Peyer's patch (tissue), 4 donors: ENCODE results near the gene NTN5. TPM values are rescaled to one million over a fixed set of nuclear protein-coding genes. Genes with fewer than 3 reads are reported as not detected.

ENCODE experiments used
- DNase-seq, 3 donors: peaks; one replicate each; pipeline ENCODE4 v3.0.0-alpha.2; 2017 to 2019
- H3K27ac ChIP-seq, 4 donors: fragments of 200-600 bp; sonication (generic); one replicate each; pipeline ENCODE4 v1.5.1; 2016 to 2019
- H3K27me3 ChIP-seq, 2 donors: fragments of 200-600 bp; sonication (generic); one replicate each; pipeline ENCODE4 v1.5.1; 2019
- H3K36me3 ChIP-seq, 3 donors: fragments of 200-600 bp; sonication (generic); one replicate each; pipeline ENCODE4 v1.5.1; 2016 to 2019
- H3K4me1 ChIP-seq, 4 donors: fragments of 200-600 bp; sonication (generic); one replicate each; pipeline ENCODE4 v1.5.1; 2016 to 2019
- H3K4me3 ChIP-seq, 4 donors: fragments of 200-600 bp; sonication (generic); 1 replicate in 3 of 4; 2 replicates in 1 of 4; pipeline ENCODE4 v1.5.1; 2016 to 2019; ENCODE audit warnings: mild to moderate bottlenecking in 1 of 4
- H3K9me3 ChIP-seq, 4 donors: fragments of 200-600 bp; sonication (generic); one replicate each; pipeline ENCODE4 v1.5.1; 2016 to 2019; ENCODE audit warnings: mild to moderate bottlenecking in 1 of 4
- POLR2A ChIP-seq, 2 donors: fragments of 450-650 bp; IDR thresholded peaks; one replicate each; pipeline ENCODE4 v1.5.1; 2017; ENCODE audit warnings: antibody characterized with exemption in 2 of 2, mild to moderate bottlenecking in 2 of 2, moderate library complexity in 2 of 2
- total RNA-seq, 4 donors: library from RNA; depleted of rRNA; stranded (reverse); fragments of >200 nt; gene quantifications; one replicate each; pipeline ENCODE4 v1.1.0, GENCODE V29; 2016
- TF ChIP-seq, protein P1 (sequence below), 6 experiments: fragments of 450-650 bp in 4 of 6; fragments of 200-600 bp in 2 of 6; sonication (generic) in 1 of 6; IDR thresholded peaks; one replicate each; pipeline ENCODE4 v1.5.1; 2017 to 2019; ENCODE audit warnings: antibody characterized with exemption in 6 of 6, mild to moderate bottlenecking in 3 of 6, moderate library complexity in 1 of 6

Gene NTN5, protein sequence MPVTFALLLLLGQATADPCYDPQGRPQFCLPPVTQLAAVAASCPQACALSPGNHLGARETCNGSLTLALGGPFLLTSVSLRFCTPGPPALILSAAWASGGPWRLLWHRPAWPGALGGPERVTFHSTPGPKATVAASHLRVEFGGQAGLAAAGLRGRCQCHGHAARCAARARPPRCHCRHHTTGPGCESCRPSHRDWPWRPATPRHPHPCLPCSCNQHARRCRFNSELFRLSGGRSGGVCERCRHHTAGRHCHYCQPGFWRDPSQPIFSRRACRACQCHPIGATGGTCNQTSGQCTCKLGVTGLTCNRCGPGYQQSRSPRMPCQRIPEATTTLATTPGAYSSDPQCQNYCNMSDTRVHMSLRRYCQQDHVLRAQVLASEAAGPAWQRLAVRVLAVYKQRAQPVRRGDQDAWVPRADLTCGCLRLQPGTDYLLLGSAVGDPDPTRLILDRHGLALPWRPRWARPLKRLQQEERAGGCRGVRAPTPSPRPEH
- total RNA-seq: 1 to 10 TPM in 1 of 4 donors, not detected in 3; 6.8 TPM

DNA sequence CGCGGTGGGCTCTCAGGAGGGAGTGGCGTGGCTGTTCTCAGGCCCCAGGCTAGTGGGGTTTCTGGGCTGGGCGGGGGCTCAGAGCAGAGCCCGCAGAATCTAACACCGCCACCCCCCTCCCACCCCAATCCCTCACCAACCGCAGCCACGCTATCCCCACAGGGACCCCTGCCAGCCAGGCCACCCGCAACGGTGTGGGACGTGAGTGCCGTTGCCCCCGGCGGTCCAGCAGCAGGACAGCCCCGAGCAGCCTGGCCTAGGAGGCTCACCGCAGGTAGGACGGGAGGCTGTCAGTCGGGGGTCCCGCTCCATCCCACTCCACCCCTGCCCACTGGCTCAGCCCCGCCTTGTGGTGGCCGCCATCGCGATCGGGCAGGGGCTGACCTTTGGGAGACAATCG is at the start of gene NTN5:
NTN5 (minus strand) TSS at position 24 of the 400 bp plus-strand sequence. CDS start 2,031 bp downstream, outside the sequence.
- Histone ChIP-seq H3K9me3 (no peaks in the 10 kb centered on the region), H3K27ac (no peak within 1 kb of the TSS), H3K4me3 (no peak within 1 kb of the TSS), H3K4me1 (peaks cover 0 to 12% (median 0%) of the 10 kb centered on the region in 4 donors), H3K27me3 (no peaks in the 10 kb centered on the region), H3K36me3 (no peaks in the 10 kb centered on the region)
- TF ChIP-seq, protein P1, sequence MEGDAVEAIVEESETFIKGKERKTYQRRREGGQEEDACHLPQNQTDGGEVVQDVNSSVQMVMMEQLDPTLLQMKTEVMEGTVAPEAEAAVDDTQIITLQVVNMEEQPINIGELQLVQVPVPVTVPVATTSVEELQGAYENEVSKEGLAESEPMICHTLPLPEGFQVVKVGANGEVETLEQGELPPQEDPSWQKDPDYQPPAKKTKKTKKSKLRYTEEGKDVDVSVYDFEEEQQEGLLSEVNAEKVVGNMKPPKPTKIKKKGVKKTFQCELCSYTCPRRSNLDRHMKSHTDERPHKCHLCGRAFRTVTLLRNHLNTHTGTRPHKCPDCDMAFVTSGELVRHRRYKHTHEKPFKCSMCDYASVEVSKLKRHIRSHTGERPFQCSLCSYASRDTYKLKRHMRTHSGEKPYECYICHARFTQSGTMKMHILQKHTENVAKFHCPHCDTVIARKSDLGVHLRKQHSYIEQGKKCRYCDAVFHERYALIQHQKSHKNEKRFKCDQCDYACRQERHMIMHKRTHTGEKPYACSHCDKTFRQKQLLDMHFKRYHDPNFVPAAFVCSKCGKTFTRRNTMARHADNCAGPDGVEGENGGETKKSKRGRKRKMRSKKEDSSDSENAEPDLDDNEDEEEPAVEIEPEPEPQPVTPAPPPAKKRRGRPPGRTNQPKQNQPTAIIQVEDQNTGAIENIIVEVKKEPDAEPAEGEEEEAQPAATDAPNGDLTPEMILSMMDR (IDR thresholded peaks at IDR 0.05): no peak
- TF ChIP-seq POLR2A (IDR thresholded peaks at IDR 0.05): no peak
- DNase-seq: no peak

DNA sequence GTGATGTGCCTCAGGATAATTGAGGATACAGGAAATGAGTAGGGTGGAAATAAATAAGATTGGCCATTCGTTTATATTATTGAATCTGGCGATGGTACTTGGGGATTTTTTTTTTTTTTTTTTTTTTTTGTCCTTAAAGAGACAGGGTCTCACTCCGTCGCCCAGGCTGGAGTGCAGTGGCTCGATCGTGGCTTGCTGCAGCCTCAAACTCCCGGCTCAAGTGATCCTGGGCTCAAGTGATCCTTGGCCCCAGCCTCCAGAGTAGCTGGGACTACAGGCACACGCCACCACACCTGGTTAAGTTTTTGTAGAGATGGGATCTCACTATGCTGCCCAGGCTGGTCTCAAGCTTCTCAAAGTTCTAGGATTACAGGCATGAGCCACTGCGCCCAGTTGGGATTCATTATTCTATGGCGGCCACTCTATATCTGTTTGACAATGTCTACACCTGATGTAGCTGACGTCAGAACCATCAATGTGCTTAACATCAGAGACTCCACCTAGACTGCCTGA is 49.4 kb upstream of the NTN5 start:
- Histone ChIP-seq H3K36me3 (no peaks in the 10 kb centered on the region), H3K4me1 (peaks cover 0 to 16% (median 3%) of the 10 kb centered on the region in 4 donors), H3K27ac (no peak overlapping the region), H3K4me3 (no peak overlapping the region), H3K27me3 (no peaks in the 10 kb centered on the region), H3K9me3 (no peaks in the 10 kb centered on the region)
- no peak for DNase-seq
- TF ChIP-seq, protein P1 (IDR thresholded peaks at IDR 0.05): no peak

DNA sequence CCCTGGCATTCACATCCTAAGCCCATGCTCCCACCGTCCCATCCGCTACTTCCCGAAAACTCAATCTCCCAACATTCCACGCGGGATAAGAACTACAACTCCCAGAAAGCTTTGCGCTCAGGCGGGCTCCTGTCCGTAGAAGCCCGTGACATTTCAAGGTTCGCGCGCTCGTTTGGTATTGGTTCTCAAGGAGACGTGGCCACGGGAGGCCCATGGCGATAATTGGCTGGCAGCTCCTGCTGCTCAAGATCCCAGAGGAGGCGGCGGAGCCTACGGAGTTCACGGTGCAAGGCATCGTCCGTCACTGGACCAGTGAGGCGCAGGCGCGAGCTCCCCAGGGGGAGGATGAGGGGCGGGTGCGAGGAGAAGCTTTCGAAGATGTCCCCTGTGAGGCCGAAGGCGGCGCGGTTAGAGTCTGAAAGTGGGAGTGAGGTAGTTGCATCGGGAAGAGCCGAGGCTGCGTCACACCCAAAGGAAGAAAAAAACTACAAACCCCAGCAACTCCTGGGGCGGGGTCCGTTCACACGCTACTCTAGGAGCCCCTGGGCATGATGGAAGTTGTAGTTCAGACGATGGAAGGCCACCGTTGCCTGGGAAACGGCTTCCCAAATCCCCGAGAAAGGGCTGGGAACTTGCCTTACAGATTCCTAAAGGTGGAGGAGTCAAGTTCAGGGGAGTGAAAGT is 47.9 kb upstream of the NTN5 start:
- H3K27me3 ChIP-seq: no peaks in the 10 kb centered on the region

DNA sequence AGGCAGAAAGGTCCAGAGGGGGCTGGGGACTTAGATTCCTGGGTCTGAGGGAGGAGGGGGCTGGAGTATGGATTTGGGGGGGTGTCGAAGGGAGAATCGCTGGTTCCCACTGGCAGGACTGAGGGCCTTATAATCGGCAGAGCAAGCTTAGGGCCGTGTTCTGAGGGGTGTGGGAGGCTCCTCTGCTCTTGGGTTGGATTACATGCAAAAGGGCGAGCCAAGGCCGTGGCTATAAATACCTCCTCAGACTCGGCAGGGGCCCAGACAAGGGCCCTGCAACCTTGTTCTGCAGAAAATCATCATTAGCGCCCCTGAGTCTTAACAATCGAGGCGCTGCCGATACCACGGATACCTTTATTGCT is 47.4 kb upstream of the NTN5 start:
- peak overlapping the region in 3 of 4 donors; percentile 79 to 83 (median 80) for H3K27ac ChIP-seq
- H3K4me3 ChIP-seq: peak overlapping the region in 2 of 4 donors; percentile 46 to 56
- H3K27me3 ChIP-seq: no peaks in the 10 kb centered on the region
- H3K36me3 ChIP-seq: no peaks in the 10 kb centered on the region
- TF ChIP-seq, protein P1 (IDR thresholded peaks at IDR 0.05): no peak
- TF ChIP-seq POLR2A (IDR thresholded peaks at IDR 0.05): no peak
- peaks cover 0 to 33% (median 6%) of the 10 kb centered on the region in 4 donors for H3K4me1 ChIP-seq
- H3K9me3 ChIP-seq: no peaks in the 10 kb centered on the region
- DNase-seq: no peak

More for the DNA sequence above, 47.9 kb upstream of the NTN5 start:
- peak overlapping the region; percentile 75 to 83 (median 80) for H3K27ac ChIP-seq
- DNase-seq: peak; percentile 97 to 100 (median 98)
- TF ChIP-seq, protein P1 (IDR thresholded peaks at IDR 0.05): no peak
- TF ChIP-seq POLR2A (IDR thresholded peaks at IDR 0.05): no peak
- peak overlapping the region; percentile 46 to 61 (median 51) for H3K4me3 ChIP-seq
- peaks cover 0 to 31% (median 3%) of the 10 kb centered on the region in 4 donors for H3K4me1 ChIP-seq
- H3K9me3 ChIP-seq: no peaks in the 10 kb centered on the region
- no peaks in the 10 kb centered on the region for H3K36me3 ChIP-seq

DNA sequence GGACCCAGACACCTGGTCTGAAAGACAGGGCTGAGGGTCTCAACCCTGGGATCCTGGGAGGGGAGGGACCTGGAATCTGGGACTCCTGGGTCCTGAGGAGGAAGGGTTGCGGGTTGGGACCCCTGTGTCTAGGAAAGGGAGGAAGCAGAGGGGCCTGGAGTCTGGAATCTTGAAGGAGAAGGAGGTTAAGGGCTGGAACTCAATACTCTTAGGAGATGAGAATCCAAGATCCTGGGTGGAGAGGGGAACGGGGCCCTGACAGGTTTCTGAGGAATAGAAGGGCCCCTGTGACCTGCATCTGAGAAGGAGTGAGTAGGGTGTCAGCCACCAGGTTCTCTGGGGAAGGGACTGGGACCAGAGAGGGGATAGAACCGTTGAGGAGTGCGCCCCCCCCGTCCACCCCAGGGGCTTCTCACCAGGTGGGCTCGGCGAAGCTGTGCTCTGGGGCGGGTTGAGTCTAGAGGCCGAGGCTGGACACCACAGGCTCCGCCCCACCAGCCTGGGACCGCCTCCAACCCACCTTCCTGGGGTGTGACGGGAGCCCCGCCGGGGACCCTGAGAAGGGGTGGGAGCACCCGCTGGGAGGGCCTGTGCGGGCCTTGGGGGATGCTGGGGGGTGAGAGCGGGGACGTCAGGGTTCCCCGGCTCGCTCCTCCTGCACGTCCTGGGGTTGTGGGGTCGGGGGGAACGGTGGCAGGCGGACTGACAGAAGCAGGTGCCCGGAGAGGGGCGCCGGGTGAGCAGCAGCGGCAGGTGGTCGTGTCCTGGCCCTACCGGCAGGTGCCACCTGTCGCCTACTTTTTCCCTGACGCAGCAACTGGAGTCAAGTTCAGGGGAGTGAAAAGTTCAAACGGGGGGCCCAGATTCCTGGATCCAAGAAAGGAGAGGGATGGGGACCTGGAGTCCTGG is 46.7 kb upstream of the NTN5 start, which contains the start of gene MAMSTR:
MAMSTR (minus strand) TSS at position 463 of the 909 bp plus-strand sequence. CDS start 694 bp downstream, outside the sequence.
- DNase-seq: no peak
- H3K4me3 ChIP-seq: peak within 1 kb of the TSS in 3 of 4 donors; percentile 46 to 56 (median 46)
- peak within 1 kb of the TSS; percentile 75 to 83 (median 80) for H3K27ac ChIP-seq
- no peaks in the 10 kb centered on the region for H3K9me3 ChIP-seq
- H3K4me1 ChIP-seq: peaks cover 0 to 37% (median 8%) of the 10 kb centered on the region in 4 donors
- H3K27me3 ChIP-seq: no peaks in the 10 kb centered on the region
- TF ChIP-seq, protein P1 (IDR thresholded peaks at IDR 0.05): no peak
- no peak for TF ChIP-seq POLR2A (IDR thresholded peaks at IDR 0.05)
- H3K36me3 ChIP-seq: no peaks in the 10 kb centered on the region
